ENCODE data around the gene PRR29.

The PRR29 gene

GRCh38 chr17:63961355-63962212, 36.6 kb upstream of the PRR29 start:
- DNase-seq (ENCODE audit: extremely low read depth, insufficient read length), result peak; percentile 79
- Histone ChIP-seq H3K36me3 (ENCODE audit: control insufficient read depth, insufficient read depth, low read length) (no peaks in the 10 kb centered on the region), H3K4me3 (replicated peaks; ENCODE audit: low read depth, low read length) (no peak overlapping the region), H3K27me3 (replicated peaks; ENCODE audit: control insufficient read depth, insufficient read depth, low read length) (no peaks in the 10 kb centered on the region)
- no peak for TF ChIP-seq CTCF (IDR thresholded peaks at IDR 0.05; ENCODE audit: insufficient read depth, low read length, poor library complexity, severe bottlenecking)

- no peak for TF ChIP-seq CTCF (IDR thresholded peaks at IDR 0.05; ENCODE audit: insufficient read depth, low read length, poor library complexity, severe bottlenecking)
Observed at GRCh38 chr17:63962298-63962744, 35.8 kb upstream of the PRR29 start.

GRCh38 chr17:63963123-63963522, 35.0 kb upstream of the PRR29 start:
- H3K36me3 ChIP-seq (ENCODE audit: control insufficient read depth, insufficient read depth, low read length), result no peaks in the 10 kb centered on the region
- TF ChIP-seq CTCF (IDR thresholded peaks at IDR 0.05; ENCODE audit: insufficient read depth, low read length, poor library complexity, severe bottlenecking), result no peak
- no peaks in the 10 kb centered on the region for H3K27me3 ChIP-seq (replicated peaks; ENCODE audit: control insufficient read depth, insufficient read depth, low read length)

More at GRCh38 chr17:63962298-63962744, 35.8 kb upstream of the PRR29 start:
- Histone ChIP-seq H3K36me3 (ENCODE audit: control insufficient read depth, insufficient read depth, low read length) (no peaks in the 10 kb centered on the region), H3K27me3 (replicated peaks; ENCODE audit: control insufficient read depth, insufficient read depth, low read length) (no peaks in the 10 kb centered on the region), H3K4me3 (replicated peaks; ENCODE audit: low read depth, low read length) (no peak overlapping the region)
- no peak for DNase-seq (ENCODE audit: extremely low read depth, insufficient read length)

GRCh38 chr17:63966646-63967264, 31.4 kb upstream of the PRR29 start:
- no peak for TF ChIP-seq CTCF (IDR thresholded peaks at IDR 0.05; ENCODE audit: insufficient read depth, low read length, poor library complexity, severe bottlenecking)
- Histone ChIP-seq H3K4me3 (replicated peaks; ENCODE audit: low read depth, low read length) (no peak overlapping the region), H3K36me3 (ENCODE audit: control insufficient read depth, insufficient read depth, low read length) (no peaks in the 10 kb centered on the region), H3K27me3 (replicated peaks; ENCODE audit: control insufficient read depth, insufficient read depth, low read length) (no peaks in the 10 kb centered on the region)
- DNase-seq (ENCODE audit: extremely low read depth, insufficient read length), result no peak

More at GRCh38 chr17:63963123-63963522, 35.0 kb upstream of the PRR29 start:
- H3K4me3 ChIP-seq (replicated peaks; ENCODE audit: low read depth, low read length), result no peak overlapping the region
- no peak for DNase-seq (ENCODE audit: extremely low read depth, insufficient read length)

- no peak for DNase-seq (ENCODE audit: extremely low read depth, insufficient read length)
- no peak overlapping the region for H3K4me3 ChIP-seq (replicated peaks; ENCODE audit: low read depth, low read length)
- no peaks in the 10 kb centered on the region for H3K27me3 ChIP-seq (replicated peaks; ENCODE audit: control insufficient read depth, insufficient read depth, low read length)
- no peak for TF ChIP-seq CTCF (IDR thresholded peaks at IDR 0.05; ENCODE audit: insufficient read depth, low read length, poor library complexity, severe bottlenecking)
- no peaks in the 10 kb centered on the region for H3K36me3 ChIP-seq (ENCODE audit: control insufficient read depth, insufficient read depth, low read length)
Observed at GRCh38 chr17:63967953-63968352, 30.2 kb upstream of the PRR29 start.
